Measurements from ENCODE around the gene ERLEC1. TPM values are rescaled to one million over a fixed set of nuclear protein-coding genes. Genes with fewer than 3 reads are reported as not detected.
"Not testable (repeated sequence)": the region's sequence is repeated elsewhere in the genome, so short reads cannot be mapped to it uniquely, and the experiment has no call there.

ERLEC1 gene
- total RNA-seq, 1 donor from 2014 or later = 150 TPM

- Histone ChIP-seq H3K36me3 (peaks cover 0 to 14% of the 10 kb centered on the region in 2 donors), H3K4me1 (peaks cover 0 to 3% of the 10 kb centered on the region in 2 donors), H3K9me3 (no peaks in the 10 kb centered on the region), H3K4me3 (no peak overlapping the region), H3K27me3 (no peaks in the 10 kb centered on the region), H3K27ac (no peak overlapping the region)
- intact Hi-C loops (cut with DNase I) = no loop called here
- no peak for DNase-seq (ENCODE audit: low spot score in 2 of 2)
- no peak for TF ChIP-seq CTCF (IDR thresholded peaks at IDR 0.05)
Observed at GRCh38 chr2:53756644-53757043, 30.2 kb upstream of the ERLEC1 start.

GRCh38 chr2:53757206-53757605 is 29.6 kb upstream of the ERLEC1 start:
- peaks cover 0 to 14% of the 10 kb centered on the region in 2 donors for H3K36me3 ChIP-seq
- H3K9me3 ChIP-seq; H3K27me3 ChIP-seq; H3K4me1 ChIP-seq; H3K27ac ChIP-seq; intact Hi-C loops (cut with DNase I); DNase-seq (ENCODE audit: low spot score in 2 of 2); H3K4me3 ChIP-seq: not testable (repeated sequence)

- H3K27me3 ChIP-seq = no peaks in the 10 kb centered on the region
- intact Hi-C loops (cut with DNase I) = no loop called here
Observed at GRCh38 chr2:53765767-53766166, 21.1 kb upstream of the ERLEC1 start.

GRCh38 chr2:53767405-53768241 is 19.2 kb upstream of the ERLEC1 start, which contains the start of gene CHAC2:
Gene CHAC2 (plus strand): TSS chr2:53767804. CDS start chr2:53767887, 83 bp downstream.
- H3K9me3 ChIP-seq = no peaks in the 10 kb centered on the region
- intact Hi-C loops (cut with DNase I) = loop anchor here (1.0 kb wide), 1 partner anchor 19 kb away; the partner anchor contains the start of gene ASB3
- TF ChIP-seq CTCF (IDR thresholded peaks at IDR 0.05) = peak in 2 of 3 experiments; percentile 38 to 57
- peak within 1 kb of the TSS; percentile 77 to 96 for H3K4me3 ChIP-seq
- H3K4me1 ChIP-seq = peaks cover 0 to 3% of the 10 kb centered on the region in 2 donors
- peak within 1 kb of the TSS; percentile 78 to 80 for H3K27ac ChIP-seq
- H3K27me3 ChIP-seq = no peaks in the 10 kb centered on the region
- peak; percentile 45 to 92 for DNase-seq (ENCODE audit: low spot score in 2 of 2)
- H3K36me3 ChIP-seq = peaks cover 0 to 10% of the 10 kb centered on the region in 2 donors

More at GRCh38 chr2:53765767-53766166, 21.1 kb upstream of the ERLEC1 start:
- Histone ChIP-seq H3K36me3 (peaks cover 0 to 10% of the 10 kb centered on the region in 2 donors), H3K9me3 (no peaks in the 10 kb centered on the region), H3K4me3 (no peak overlapping the region), H3K4me1 (peaks cover 0 to 3% of the 10 kb centered on the region in 2 donors), H3K27ac (no peak overlapping the region)
- TF ChIP-seq CTCF (IDR thresholded peaks at IDR 0.05) = no peak
- no peak for DNase-seq (ENCODE audit: low spot score in 2 of 2)

- no peaks in the 10 kb centered on the region for H3K9me3 ChIP-seq
- H3K36me3 ChIP-seq = peaks cover 0 to 5% of the 10 kb centered on the region in 2 donors
- H3K27me3 ChIP-seq = no peaks in the 10 kb centered on the region
- H3K4me3 ChIP-seq = peak overlapping the region; percentile 77 to 96
- H3K27ac ChIP-seq = peak overlapping the region; percentile 78 to 80
- peaks cover 0 to 3% of the 10 kb centered on the region in 2 donors for H3K4me1 ChIP-seq
- no peak for DNase-seq (ENCODE audit: low spot score in 2 of 2)
- intact Hi-C loops (cut with DNase I) = no loop called here
- no peak for TF ChIP-seq CTCF (IDR thresholded peaks at IDR 0.05)
Observed at GRCh38 chr2:53768242-53768542, 18.7 kb upstream of the ERLEC1 start.

GRCh38 chr2:53769318-53769945 is 17.4 kb upstream of the ERLEC1 start:
- intact Hi-C loops (cut with DNase I) = no loop called here
- Histone ChIP-seq H3K36me3 (no peaks in the 10 kb centered on the region), H3K27me3 (no peaks in the 10 kb centered on the region), H3K27ac (no peak overlapping the region), H3K4me3 (no peak overlapping the region), H3K9me3 (no peaks in the 10 kb centered on the region), H3K4me1 (peaks cover 0 to 3% of the 10 kb centered on the region in 2 donors)
- DNase-seq (ENCODE audit: low spot score in 2 of 2) = no peak
- TF ChIP-seq CTCF (IDR thresholded peaks at IDR 0.05) = no peak
